ENCODE measurements around the gene GREB1L. TPM values are rescaled to one million over a fixed set of nuclear protein-coding genes. Genes with fewer than 3 reads are reported as not detected.

GREB1L gene
- total and polyA plus RNA-seq, 8 donors = 0.37 to 1.3 (median 0.74) TPM

GRCh38 chr18:21479721-21480120, 237.7 kb downstream of the GREB1L start:
- intact Hi-C loops (cut with DNase I) = no loop called here
- Histone ChIP-seq H3K27ac (no peak overlapping the region), H3K27me3 (no peaks in the 10 kb centered on the region), H3K4me1 (no peaks in the 10 kb centered on the region), H3K4me3 (no peak overlapping the region), H3K9me3 (no peaks in the 10 kb centered on the region), H3K36me3 (no peaks in the 10 kb centered on the region)
- TF ChIP-seq CTCF (IDR thresholded peaks at IDR 0.05) = no peak
- no peak for DNase-seq
- ATAC-seq = no peak

GRCh38 chr18:21481739-21482138, 239.7 kb downstream of the GREB1L start:
- TF ChIP-seq CTCF (IDR thresholded peaks at IDR 0.05) = no peak
- no peak for DNase-seq
- H3K27ac ChIP-seq = no peak overlapping the region
- intact Hi-C loops (cut with DNase I) = no loop called here
- H3K4me1 ChIP-seq = no peaks in the 10 kb centered on the region
- ATAC-seq = no peak
- no peak overlapping the region for H3K4me3 ChIP-seq
- H3K27me3 ChIP-seq = no peaks in the 10 kb centered on the region
- H3K9me3 ChIP-seq = no peaks in the 10 kb centered on the region
- H3K36me3 ChIP-seq = no peaks in the 10 kb centered on the region

- no peaks in the 10 kb centered on the region for H3K9me3 ChIP-seq
- no peak for DNase-seq
- no peaks in the 10 kb centered on the region for H3K4me1 ChIP-seq
- TF ChIP-seq CTCF (IDR thresholded peaks at IDR 0.05) = no peak
- no peak overlapping the region for H3K4me3 ChIP-seq
- intact Hi-C loops (cut with DNase I) = no loop called here
- H3K36me3 ChIP-seq = no peaks in the 10 kb centered on the region
- ATAC-seq = no peak
- no peaks in the 10 kb centered on the region for H3K27me3 ChIP-seq
- no peak overlapping the region for H3K27ac ChIP-seq
Observed at GRCh38 chr18:21483051-21483450, 241.0 kb downstream of the GREB1L start.

- Histone ChIP-seq H3K27me3 (no peaks in the 10 kb centered on the region), H3K27ac (no peak overlapping the region), H3K36me3 (no peaks in the 10 kb centered on the region), H3K4me3 (no peak overlapping the region), H3K4me1 (no peaks in the 10 kb centered on the region), H3K9me3 (no peaks in the 10 kb centered on the region)
- ATAC-seq = no peak
- no peak for DNase-seq
- intact Hi-C loops (cut with DNase I) = no loop called here
- TF ChIP-seq CTCF (IDR thresholded peaks at IDR 0.05) = no peak
Observed at GRCh38 chr18:21484851-21485636, 243.0 kb downstream of the GREB1L start.

GRCh38 chr18:21486905-21487437, 244.9 kb downstream of the GREB1L start:
- H3K36me3 ChIP-seq = no peaks in the 10 kb centered on the region
- intact Hi-C loops (cut with DNase I) = no loop called here
- no peaks in the 10 kb centered on the region for H3K4me1 ChIP-seq
- no peaks in the 10 kb centered on the region for H3K9me3 ChIP-seq
- no peak overlapping the region for H3K4me3 ChIP-seq
- DNase-seq = no peak
- H3K27ac ChIP-seq = no peak overlapping the region
- no peaks in the 10 kb centered on the region for H3K27me3 ChIP-seq
- ATAC-seq = no peak
- no peak for TF ChIP-seq CTCF (IDR thresholded peaks at IDR 0.05)

Data from left lung (tissue), 10 donors.